ENCODE results near the gene ATP6V0B. TPM values are rescaled to one million over a fixed set of nuclear protein-coding genes. Genes with fewer than 3 reads are reported as not detected.

Gene ATP6V0B
- total and polyA plus RNA-seq, 4 donors, result 69.5 to 277 (median 129) TPM

DNA sequence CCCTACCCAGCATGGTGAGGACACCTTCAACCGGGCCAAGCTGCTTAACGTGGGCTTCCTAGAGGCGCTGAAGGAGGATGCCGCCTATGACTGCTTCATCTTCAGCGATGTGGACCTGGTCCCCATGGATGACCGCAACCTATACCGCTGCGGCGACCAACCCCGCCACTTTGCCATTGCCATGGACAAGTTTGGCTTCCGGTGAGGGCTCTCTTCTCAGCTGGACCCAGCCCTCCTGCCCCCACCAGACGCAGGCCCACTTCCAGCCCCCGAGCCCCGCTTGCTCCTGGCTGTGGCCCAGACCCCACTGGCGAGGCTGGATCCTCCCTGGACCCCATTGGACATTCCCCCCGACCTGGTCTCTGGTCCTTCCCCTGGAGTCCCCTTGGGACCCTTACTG is 10.1 kb downstream of the ATP6V0B start:
- TF ChIP-seq FOXA1 (IDR thresholded peaks at IDR 0.05), result no peak
- no peak for TF ChIP-seq GABPA (IDR thresholded peaks at IDR 0.05 in 1 of 2, conservative IDR thresholded peaks at IDR 0.05 in 1 of 2)
- no peak for TF ChIP-seq HNF4A (conservative IDR thresholded peaks at IDR 0.05)
- no peak for TF ChIP-seq NR2F2 (IDR thresholded peaks at IDR 0.05)
- TF ChIP-seq JUND (IDR thresholded peaks at IDR 0.05), result no peak
- TF ChIP-seq, protein P1, sequence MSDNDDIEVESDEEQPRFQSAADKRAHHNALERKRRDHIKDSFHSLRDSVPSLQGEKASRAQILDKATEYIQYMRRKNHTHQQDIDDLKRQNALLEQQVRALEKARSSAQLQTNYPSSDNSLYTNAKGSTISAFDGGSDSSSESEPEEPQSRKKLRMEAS (IDR thresholded peaks at IDR 0.05), result no peak
- DNase-seq (ENCODE audit: low spot score), result no peak

DNA sequence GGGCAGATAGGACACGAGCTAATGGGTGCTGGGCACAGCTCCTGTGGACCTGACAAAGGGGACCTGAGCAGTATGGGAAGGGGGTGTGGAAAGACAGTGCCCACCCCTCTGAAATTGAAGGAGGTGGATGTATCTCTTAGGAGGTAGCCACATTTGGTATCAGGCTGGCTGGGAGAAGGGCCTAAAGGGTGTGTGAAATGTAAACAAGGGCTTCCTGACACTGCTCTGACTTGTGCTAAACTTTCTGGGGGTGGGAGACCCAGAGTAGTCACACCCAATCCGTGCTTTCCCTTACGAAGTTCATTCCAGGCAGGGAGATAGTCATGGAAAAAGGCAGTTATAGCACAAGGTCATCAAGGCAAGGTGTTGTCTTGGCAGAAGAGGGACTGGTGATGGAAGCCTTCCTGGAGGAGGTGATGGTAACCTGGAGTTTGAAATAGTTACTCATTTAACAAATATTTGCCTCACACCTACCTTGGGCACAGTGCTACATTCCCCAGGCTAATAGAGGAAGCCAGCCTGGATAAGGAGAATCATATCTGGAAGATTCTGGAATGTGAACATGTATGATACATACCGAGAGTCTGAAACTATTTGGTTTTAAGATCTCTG is 11.3 kb downstream of the ATP6V0B start:
- Histone ChIP-seq H3K36me3 (ENCODE audit: control insufficient read depth in 4 of 4, insufficient read depth in 3 of 4, low read depth in 1 of 4, low read length in 3 of 4) (peaks cover 0 to 4% (median 0%) of the 10 kb centered on the region in 4 donors), H3K27ac (ENCODE audit: low read depth in 1 of 2, low read length in 2 of 2) (no peak overlapping the region), H3K4me3 (ENCODE audit: low read depth in 1 of 3, low read length in 3 of 3) (no peak overlapping the region), H3K27me3 (ENCODE audit: control insufficient read depth in 4 of 4, insufficient read depth in 4 of 4, low read length in 3 of 4) (no peaks in the 10 kb centered on the region), H3K9ac (ENCODE audit: low read depth in 1 of 2, low read length in 2 of 2) (no peak overlapping the region), H3K4me1 (ENCODE audit: control insufficient read depth in 4 of 4, insufficient read depth in 4 of 4, low read length in 3 of 4) (peaks cover 0 to 5% (median 5%) of the 10 kb centered on the region in 4 donors), H3K9me3 (ENCODE audit: control insufficient read depth in 4 of 4, low read length in 3 of 4) (no peaks in the 10 kb centered on the region)
- 88% methylated on average over 4 of the region's 4 CpGs for WGBS
- no peak for DNase-seq (ENCODE audit: low spot score)
- no peak for TF ChIP-seq FOXA2 (IDR thresholded peaks at IDR 0.05)

More for the DNA sequence above, 10.1 kb downstream of the ATP6V0B start:
- Histone ChIP-seq H3K4me3 (ENCODE audit: low read depth in 1 of 3, low read length in 3 of 3) (no peak overlapping the region), H3K4me1 (ENCODE audit: control insufficient read depth in 4 of 4, insufficient read depth in 4 of 4, low read length in 3 of 4) (peaks cover 0 to 9% (median 3%) of the 10 kb centered on the region in 4 donors), H3K27me3 (ENCODE audit: control insufficient read depth in 4 of 4, insufficient read depth in 4 of 4, low read length in 3 of 4) (no peaks in the 10 kb centered on the region), H3K9me3 (ENCODE audit: control insufficient read depth in 4 of 4, low read length in 3 of 4) (no peaks in the 10 kb centered on the region), H3K9ac (ENCODE audit: low read depth in 1 of 2, low read length in 2 of 2) (no peak overlapping the region), H3K36me3 (ENCODE audit: control insufficient read depth in 4 of 4, insufficient read depth in 3 of 4, low read depth in 1 of 4, low read length in 3 of 4) (peaks cover 0 to 4% (median 0%) of the 10 kb centered on the region in 4 donors), H3K27ac (ENCODE audit: low read depth in 1 of 2, low read length in 2 of 2) (no peak overlapping the region)
- WGBS, result 96% methylated on average over 16 of the region's 16 CpGs

DNA sequence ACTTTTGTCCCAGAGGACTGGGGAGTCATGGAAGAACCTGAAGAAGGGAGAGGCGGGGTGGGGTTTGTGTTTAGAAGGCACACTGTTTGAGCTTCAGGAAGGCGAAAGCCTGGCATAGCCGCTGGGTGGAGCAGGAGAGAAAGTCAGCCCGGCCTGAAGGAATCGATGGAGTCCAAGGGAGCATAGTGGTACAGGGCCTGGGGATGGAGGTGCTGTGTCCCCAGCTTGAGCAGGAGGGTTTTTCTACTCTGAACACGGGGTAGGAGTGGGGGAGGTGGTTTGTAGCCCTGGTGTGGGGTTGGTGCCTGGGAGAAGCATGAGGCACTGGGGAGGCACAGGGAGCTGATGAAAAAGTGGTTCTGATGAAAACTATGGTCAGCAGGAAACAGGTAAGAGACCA is 12.0 kb downstream of the ATP6V0B start:
- 70% methylated on average over 6 of the region's 6 CpGs for WGBS
- TF ChIP-seq, protein P2, sequence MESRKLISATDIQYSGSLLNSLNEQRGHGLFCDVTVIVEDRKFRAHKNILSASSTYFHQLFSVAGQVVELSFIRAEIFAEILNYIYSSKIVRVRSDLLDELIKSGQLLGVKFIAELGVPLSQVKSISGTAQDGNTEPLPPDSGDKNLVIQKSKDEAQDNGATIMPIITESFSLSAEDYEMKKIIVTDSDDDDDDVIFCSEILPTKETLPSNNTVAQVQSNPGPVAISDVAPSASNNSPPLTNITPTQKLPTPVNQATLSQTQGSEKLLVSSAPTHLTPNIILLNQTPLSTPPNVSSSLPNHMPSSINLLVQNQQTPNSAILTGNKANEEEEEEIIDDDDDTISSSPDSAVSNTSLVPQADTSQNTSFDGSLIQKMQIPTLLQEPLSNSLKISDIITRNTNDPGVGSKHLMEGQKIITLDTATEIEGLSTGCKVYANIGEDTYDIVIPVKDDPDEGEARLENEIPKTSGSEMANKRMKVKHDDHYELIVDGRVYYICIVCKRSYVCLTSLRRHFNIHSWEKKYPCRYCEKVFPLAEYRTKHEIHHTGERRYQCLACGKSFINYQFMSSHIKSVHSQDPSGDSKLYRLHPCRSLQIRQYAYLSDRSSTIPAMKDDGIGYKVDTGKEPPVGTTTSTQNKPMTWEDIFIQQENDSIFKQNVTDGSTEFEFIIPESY (IDR thresholded peaks at IDR 0.05), result no peak
- TF ChIP-seq JUND (IDR thresholded peaks at IDR 0.05), result no peak
- no peak for TF ChIP-seq RAD21 (IDR thresholded peaks at IDR 0.05)
- no peak for TF ChIP-seq HNF4G (IDR thresholded peaks at IDR 0.05)
- TF ChIP-seq, protein P3, sequence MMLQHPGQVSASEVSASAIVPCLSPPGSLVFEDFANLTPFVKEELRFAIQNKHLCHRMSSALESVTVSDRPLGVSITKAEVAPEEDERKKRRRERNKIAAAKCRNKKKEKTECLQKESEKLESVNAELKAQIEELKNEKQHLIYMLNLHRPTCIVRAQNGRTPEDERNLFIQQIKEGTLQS (IDR thresholded peaks at IDR 0.05), result no peak
- TF ChIP-seq, protein P4, sequence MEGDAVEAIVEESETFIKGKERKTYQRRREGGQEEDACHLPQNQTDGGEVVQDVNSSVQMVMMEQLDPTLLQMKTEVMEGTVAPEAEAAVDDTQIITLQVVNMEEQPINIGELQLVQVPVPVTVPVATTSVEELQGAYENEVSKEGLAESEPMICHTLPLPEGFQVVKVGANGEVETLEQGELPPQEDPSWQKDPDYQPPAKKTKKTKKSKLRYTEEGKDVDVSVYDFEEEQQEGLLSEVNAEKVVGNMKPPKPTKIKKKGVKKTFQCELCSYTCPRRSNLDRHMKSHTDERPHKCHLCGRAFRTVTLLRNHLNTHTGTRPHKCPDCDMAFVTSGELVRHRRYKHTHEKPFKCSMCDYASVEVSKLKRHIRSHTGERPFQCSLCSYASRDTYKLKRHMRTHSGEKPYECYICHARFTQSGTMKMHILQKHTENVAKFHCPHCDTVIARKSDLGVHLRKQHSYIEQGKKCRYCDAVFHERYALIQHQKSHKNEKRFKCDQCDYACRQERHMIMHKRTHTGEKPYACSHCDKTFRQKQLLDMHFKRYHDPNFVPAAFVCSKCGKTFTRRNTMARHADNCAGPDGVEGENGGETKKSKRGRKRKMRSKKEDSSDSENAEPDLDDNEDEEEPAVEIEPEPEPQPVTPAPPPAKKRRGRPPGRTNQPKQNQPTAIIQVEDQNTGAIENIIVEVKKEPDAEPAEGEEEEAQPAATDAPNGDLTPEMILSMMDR (IDR thresholded peaks at IDR 0.05; ENCODE audit: low read depth, low read length, missing input control), result no peak
- no peak for TF ChIP-seq YY1 (IDR thresholded peaks at IDR 0.05)
- TF ChIP-seq EGR1 (IDR thresholded peaks at IDR 0.05; ENCODE audit: low read depth in 2 of 2), result no peak
- no peak for TF ChIP-seq NR2F2 (IDR thresholded peaks at IDR 0.05)
- TF ChIP-seq GABPA (IDR thresholded peaks at IDR 0.05 in 1 of 2, conservative IDR thresholded peaks at IDR 0.05 in 1 of 2), result no peak
- Histone ChIP-seq H3K27me3 (ENCODE audit: control insufficient read depth in 4 of 4, insufficient read depth in 4 of 4, low read length in 3 of 4) (no peaks in the 10 kb centered on the region), H3K27ac (ENCODE audit: low read depth in 1 of 2, low read length in 2 of 2) (no peak overlapping the region), H3K9ac (ENCODE audit: low read depth in 1 of 2, low read length in 2 of 2) (no peak overlapping the region), H3K36me3 (ENCODE audit: control insufficient read depth in 4 of 4, insufficient read depth in 3 of 4, low read depth in 1 of 4, low read length in 3 of 4) (peaks cover 0 to 4% (median 0%) of the 10 kb centered on the region in 4 donors), H3K9me3 (ENCODE audit: control insufficient read depth in 4 of 4, low read length in 3 of 4) (no peaks in the 10 kb centered on the region), H3K4me3 (ENCODE audit: low read depth in 1 of 3, low read length in 3 of 3) (no peak overlapping the region), H3K4me1 (ENCODE audit: control insufficient read depth in 4 of 4, insufficient read depth in 4 of 4, low read length in 3 of 4) (peaks cover 0 to 8% (median 6%) of the 10 kb centered on the region in 4 donors)
- DNase-seq (ENCODE audit: low spot score), result no peak

Measured in liver (tissue), 9 donors.